Amniotic epithelial cell (primary cell): ENCODE data around the gene TRPT1.

ENCODE experiments used
- DNase-seq: peaks from one replicate; pipeline ENCODE4 v3.0.0-alpha.2; 2010; ENCODE audit warnings: low read depth

TRPT1 gene

DNA sequence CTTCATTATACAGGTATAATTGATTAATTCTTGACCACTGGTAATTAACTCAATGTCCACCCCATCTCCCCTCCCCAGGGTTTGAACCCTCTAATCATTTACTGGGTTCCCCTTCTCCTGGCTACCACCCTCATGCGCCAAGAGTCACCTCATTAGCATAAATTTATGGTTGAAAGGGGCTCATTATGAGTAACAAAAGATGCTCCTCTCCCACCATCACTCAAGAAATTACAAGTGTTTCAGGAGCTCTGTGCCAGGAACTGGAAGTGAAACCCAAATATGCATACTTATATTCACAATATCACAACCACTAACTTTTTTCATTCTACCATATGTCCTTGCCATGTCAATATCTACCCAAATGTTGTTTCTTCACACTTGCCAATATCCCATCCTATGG is 47.8 kb downstream of the TRPT1 start:
- DNase-seq: no peak

- no peak for DNase-seq
Observed at GRCh38 chr11:64176751-64177150, 49.2 kb downstream of the TRPT1 start.
